GM21367 (cell line): ENCODE results near the gene CAMP.
"Not testable (repeated sequence)": the region's sequence is repeated elsewhere in the genome, so short reads cannot be mapped to it uniquely, and the experiment has no call there.

ENCODE experiments used
- ATAC-seq: cut with Tn5 transposase; IDR thresholded peaks from one replicate; pipeline ENCODE4 v1.9.1; 2021; ENCODE audit not compliant: unreplicated experiment

Gene CAMP

GRCh38 chr3:48211776-48212175 lies 11.5 kb upstream of the CAMP start:
- ATAC-seq: not testable (repeated sequence)

- ATAC-seq: no peak
Observed at GRCh38 chr3:48214225-48214624, 9.1 kb upstream of the CAMP start.

- ATAC-seq: no peak
Observed at GRCh38 chr3:48215019-48215418, 8.3 kb upstream of the CAMP start.

GRCh38 chr3:48215466-48215865 lies 7.8 kb upstream of the CAMP start:
- no peak for ATAC-seq

- no peak for ATAC-seq
Observed at GRCh38 chr3:48215876-48216275, 7.4 kb upstream of the CAMP start.

DNA sequence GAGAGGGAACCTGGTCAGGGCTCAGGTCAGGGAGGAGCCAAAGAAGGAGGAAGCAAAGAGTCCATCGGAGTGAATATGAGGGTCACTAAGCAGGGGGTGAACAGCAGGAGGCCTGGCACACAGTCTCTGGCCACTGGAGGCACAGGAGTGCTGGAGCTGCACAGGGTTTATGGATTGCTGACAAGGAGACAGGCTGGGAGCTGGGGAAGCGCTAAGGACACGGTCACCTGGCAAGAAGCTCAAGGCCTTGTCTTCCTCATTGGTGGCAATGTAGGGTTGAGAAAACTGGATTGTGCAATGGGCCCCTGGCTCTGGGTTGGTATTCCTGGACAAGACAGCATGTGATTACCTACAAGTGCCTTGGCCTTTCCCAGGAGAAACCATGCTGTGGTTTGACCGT lies 5.8 kb upstream of the CAMP start:
- no peak for ATAC-seq

- ATAC-seq: no peak
Observed at GRCh38 chr3:48218537-48218936, 4.8 kb upstream of the CAMP start.

GRCh38 chr3:48219543-48219942 lies 3.8 kb upstream of the CAMP start:
- ATAC-seq: no peak

DNA sequence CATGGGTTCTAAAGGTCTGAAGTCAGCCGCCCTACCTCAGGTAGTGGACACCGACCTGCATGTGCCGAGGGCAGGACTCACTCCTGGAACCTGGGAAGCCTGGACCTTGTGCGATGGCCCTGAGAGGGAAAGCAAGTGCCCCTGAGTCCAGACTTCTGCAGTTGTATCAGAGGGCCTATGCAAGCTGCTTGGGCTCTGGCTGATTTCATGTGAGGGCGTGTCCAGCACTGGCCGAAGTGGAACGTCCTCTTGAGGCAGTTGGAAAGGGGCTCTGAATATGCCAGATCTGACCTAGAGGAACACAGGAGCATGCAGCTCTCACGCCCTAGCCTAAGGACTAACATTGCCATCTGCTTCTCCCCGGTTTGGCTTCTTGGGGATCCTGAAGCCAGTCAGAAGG lies 2.5 kb upstream of the CAMP start:
- no peak for ATAC-seq

DNA sequence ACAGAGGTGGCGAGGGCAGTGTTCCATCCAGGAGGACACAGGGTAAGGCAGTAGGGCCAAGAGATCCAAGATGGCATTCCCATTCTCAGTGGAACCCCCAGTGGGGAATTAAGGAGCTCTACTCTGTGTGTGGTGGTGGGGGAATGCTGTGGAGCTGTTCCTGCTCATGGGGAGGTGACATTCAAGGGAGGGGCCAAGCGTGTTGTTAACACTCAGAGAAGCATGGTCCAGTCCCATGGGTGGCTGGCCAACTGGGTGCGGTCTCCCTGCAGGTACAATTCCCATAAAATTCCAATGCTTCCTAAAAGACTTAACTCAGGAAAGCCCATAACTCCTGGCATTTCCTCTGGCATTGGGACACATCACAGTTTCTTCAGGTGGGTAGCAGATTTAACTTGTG lies 2.3 kb downstream of the CAMP start:
- ATAC-seq: no peak

DNA sequence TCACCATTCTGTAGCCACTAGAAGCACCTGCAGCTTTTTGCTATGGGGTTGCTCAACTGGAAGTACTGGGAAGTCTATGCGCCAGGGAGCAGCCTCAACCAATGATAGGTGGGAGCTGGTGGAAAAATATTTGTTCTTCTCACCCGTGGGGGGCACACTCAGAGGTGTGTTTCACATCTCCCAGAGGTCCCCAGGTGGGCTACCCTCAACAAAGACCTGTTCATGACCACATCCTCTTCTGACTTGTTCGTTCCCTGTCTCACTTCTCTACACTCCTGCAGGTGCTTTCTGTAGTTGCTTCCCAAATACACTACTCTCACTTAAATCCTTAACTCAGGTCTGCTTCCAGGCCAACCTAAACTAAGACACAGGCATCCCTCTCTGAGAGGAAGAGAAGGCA lies 3.6 kb downstream of the CAMP start:
- ATAC-seq: no peak

DNA sequence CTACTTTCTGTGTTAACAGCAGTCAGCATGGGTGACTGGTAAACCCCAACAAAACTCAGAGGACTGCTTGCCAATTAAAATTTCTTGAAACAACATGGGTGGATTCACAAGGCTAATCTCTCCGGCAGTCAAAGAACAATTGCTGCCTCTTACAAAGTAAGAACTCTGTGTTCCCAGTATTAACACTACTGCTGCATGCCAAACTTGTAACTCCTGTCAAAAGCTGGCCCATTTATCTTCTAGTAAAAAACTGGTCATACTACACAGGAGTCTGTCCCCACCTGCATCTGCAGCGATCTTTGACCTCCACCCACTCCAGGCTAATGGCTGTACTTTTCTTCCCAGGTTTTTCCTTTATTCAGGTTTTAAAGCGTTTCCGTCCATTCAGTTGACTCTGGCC lies 8.9 kb downstream of the CAMP start:
- no peak for ATAC-seq

- ATAC-seq: no peak
Observed at GRCh38 chr3:48232734-48233133, 9.4 kb downstream of the CAMP start.

DNA sequence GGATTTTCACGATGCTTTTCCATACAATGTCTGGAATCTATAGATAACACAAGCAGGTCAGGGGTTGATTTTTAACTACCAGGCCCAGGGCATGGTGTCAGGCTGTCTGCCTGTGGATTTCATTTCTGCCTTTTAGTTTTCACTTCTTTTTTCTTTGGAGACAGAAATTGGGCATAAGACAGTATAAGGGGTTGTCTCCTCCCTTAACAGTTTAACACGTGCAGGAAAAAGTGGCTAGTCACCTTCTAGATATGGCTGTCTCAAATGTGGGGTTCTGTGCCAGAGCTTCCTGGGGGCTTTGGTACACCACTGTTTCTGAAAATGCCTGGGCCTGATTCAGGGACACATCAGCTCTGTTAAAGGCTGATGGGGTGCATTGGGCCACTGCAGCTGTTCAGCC lies 10.2 kb downstream of the CAMP start:
- ATAC-seq: no peak

GRCh38 chr3:48236531-48236930 lies 13.2 kb downstream of the CAMP start:
- no peak for ATAC-seq

GRCh38 chr3:48238531-48239085 lies 15.3 kb downstream of the CAMP start:
- ATAC-seq: no peak

GRCh38 chr3:48240000-48240963 lies 17.0 kb downstream of the CAMP start:
- ATAC-seq: no peak

- no peak for ATAC-seq
Observed at GRCh38 chr3:48241796-48242455, 18.6 kb downstream of the CAMP start.

DNA sequence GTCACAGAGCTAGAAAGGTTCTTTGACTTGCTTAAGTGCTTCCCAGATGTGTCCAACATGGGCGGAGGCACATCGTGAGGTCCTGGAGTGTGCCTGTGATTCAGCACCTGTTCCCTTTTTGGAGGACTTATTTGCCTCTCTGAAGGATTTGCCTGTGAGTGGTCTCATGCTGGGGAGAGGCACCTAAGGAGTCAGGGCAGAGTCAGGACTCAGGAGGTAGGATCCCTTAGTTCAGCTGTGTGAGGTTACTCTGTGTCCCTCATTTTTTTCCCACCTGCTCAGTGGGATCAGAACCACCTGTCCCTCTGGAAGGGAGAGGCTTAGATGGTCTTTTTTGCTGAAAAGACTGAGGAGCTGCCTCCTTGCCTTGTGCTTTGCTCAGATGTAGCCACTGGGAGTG lies 20.6 kb downstream of the CAMP start:
- ATAC-seq: no peak

- no peak for ATAC-seq
Observed at GRCh38 chr3:48244461-48244860, 21.2 kb downstream of the CAMP start.

- no peak for ATAC-seq
Observed at GRCh38 chr3:48245136-48245535, 21.8 kb downstream of the CAMP start.

DNA sequence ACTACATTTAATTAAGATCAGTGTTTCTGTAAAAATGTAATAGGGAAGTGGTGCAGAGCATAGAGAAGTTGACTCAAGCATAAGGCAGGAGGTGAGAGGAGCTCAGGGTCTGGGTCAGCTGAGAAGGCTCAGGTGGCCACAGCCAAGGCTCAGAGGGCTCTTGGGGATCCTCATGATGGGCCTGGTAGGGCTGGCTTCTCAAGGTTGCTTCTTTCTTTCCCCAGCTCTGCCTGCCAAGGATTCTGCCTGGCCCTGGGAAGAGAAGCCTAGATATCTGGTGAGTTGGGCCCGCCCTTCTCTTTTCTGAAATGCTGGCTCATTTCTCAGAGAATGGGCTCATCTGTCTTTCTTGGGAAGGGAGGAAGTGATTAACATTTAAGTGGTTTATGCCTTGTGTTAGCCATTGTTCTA lies 24.1 kb downstream of the CAMP start:
- no peak for ATAC-seq
